Spleen (tissue), 11 donors: ENCODE results near the gene STAP2. TPM values are rescaled to one million over a fixed set of nuclear protein-coding genes. Genes with fewer than 3 reads are reported as not detected.

Experiments used
- DNase-seq: peaks from one replicate; pipeline ENCODE4 v3.0.0-alpha.2; 2020
- H3K27ac ChIP-seq, 8 donors: fragments of 200-600 bp; sonication (generic) in 7 of 8; 1 replicate in 4 of 8; 2 replicates in 4 of 8; pipeline versions ENCODE4 v1.5.0 to v1.8.0; 2016 to 2021; ENCODE audit warnings: inconsistent platforms in 4 of 8, mild to moderate bottlenecking in 4 of 8, moderate library complexity in 1 of 8
- H3K27me3 ChIP-seq, 7 donors: fragments of 200-600 bp; sonication (generic) in 6 of 7; replicated peaks in 1 of 7; 1 replicate in 4 of 7; 2 replicates in 3 of 7; pipeline versions ENCODE4 v1.5.0 to v1.8.0; 2016 to 2021; ENCODE audit warnings: inconsistent platforms in 3 of 7, mild to moderate bottlenecking in 1 of 7
- H3K36me3 ChIP-seq, 6 donors: fragments of 200-600 bp; sonication (generic) in 5 of 6; 1 replicate in 4 of 6; 2 replicates in 2 of 6; pipeline versions ENCODE4 v1.5.0 to v1.8.0; 2016 to 2021; ENCODE audit warnings: inconsistent platforms in 2 of 6
- H3K4me1 ChIP-seq, 6 donors: fragments of 200-600 bp; sonication (generic) in 5 of 6; 1 replicate in 3 of 6; 2 replicates in 3 of 6; pipeline versions ENCODE4 v1.5.0 to v1.8.0; 2016 to 2021; ENCODE audit warnings: inconsistent platforms in 3 of 6
- H3K4me3 ChIP-seq, 8 donors: fragments of 200-600 bp; sonication (generic) in 7 of 8; 1 replicate in 4 of 8; 2 replicates in 4 of 8; pipeline versions ENCODE4 v1.5.0 to v1.8.0; 2016 to 2021; ENCODE audit warnings: inconsistent platforms in 4 of 8, mild to moderate bottlenecking in 4 of 8, moderate library complexity in 2 of 8
- H3K9me3 ChIP-seq, 8 donors: fragments of 200-600 bp; sonication (generic) in 7 of 8; 1 replicate in 4 of 8; 2 replicates in 4 of 8; pipeline versions ENCODE4 v1.5.0 to v1.8.0; 2016 to 2021; ENCODE audit warnings: inconsistent platforms in 4 of 8
- CTCF ChIP-seq, 11 experiments: fragments of 200-600 bp in 7 of 11; fragments of 450-650 bp in 4 of 11; sonication (generic) in 4 of 11; IDR thresholded peaks in 8 of 11; conservative IDR thresholded peaks in 3 of 11; 1 replicate in 7 of 11; 2 replicates in 4 of 11; pipeline versions ENCODE4 v1.4.0 to v1.8.0; 2016 to 2021; ENCODE audit warnings: antibody characterized with exemption in 11 of 11, inconsistent platforms in 4 of 11, mild to moderate bottlenecking in 1 of 11
- POLR2A ChIP-seq, 3 donors: fragments of 450-650 bp; IDR thresholded peaks; one replicate each; pipeline ENCODE4 v1.5.1; 2017; ENCODE audit warnings: antibody characterized with exemption in 3 of 3, mild to moderate bottlenecking in 1 of 3
- POLR2AphosphoS5 ChIP-seq, 3 donors: sonication (generic); formaldehyde crosslinking; IDR thresholded peaks; one replicate each; pipeline ENCODE4 v1.5.1; 2017; ENCODE audit warnings: antibody characterized with exemption in 3 of 3
- WGBS, 5 donors: extraction: QIAGEN DNeasy Blood & Tissue Kit in 3 of 5; methylation state at CpG; one replicate each; pipeline versions ENCODE4 v1.1.5 to v1.1.7; 2013 to 2018; 5-methylcytosine and 5-hydroxymethylcytosine counted together
- intact Hi-C: fragments of 100-400 bp; cut with DNase I; formaldehyde crosslinking; loops from one replicate; pipeline ENCODE4 v1.15.0; 2023; ENCODE audit warnings: low total_unique reads
- polyA plus RNA-seq, 3 donors: library from polyadenylated mRNA; stranded (reverse); fragments of 200-250 nt; gene quantifications; one replicate each; pipeline ENCODE4 v1.2.1, GENCODE V29; 2013
- total RNA-seq, 7 donors: library from RNA; depleted of rRNA in 3 of 7; stranded (reverse); fragments of >200 nt in 3 of 7; fragmentation: NEBNext Ultra II Directional in 4 of 7; extraction: Animal tissue kit (Norgen Biotek cat#: 25700) in 4 of 7; gene quantifications; one replicate each; pipeline versions ENCODE4 v1.1.0 to v1.2.1, GENCODE V29; 2016 to 2021
- donor health status: healthy with polysubstance abuse.
- donor health status: DM: no; HTN: no; CAD: no; lungs with moderate emphysema.
- donor health status: DM: no; HTN: no; CAD: no.
- donor health status: Bipolar disorder and iron deficiency.
- donor health status: healthy.
- donor health status: DM: no; HTN: no; CAD: no.
- donor health status: DM: yes; HTN: yes; CAD: no.

STAP2 gene
- total and polyA plus RNA-seq, 10 donors, result 0.79 to 5.1 (median 2.1) TPM; not detected in 1

- Histone ChIP-seq H3K27me3 (no peaks in the 10 kb centered on the region), H3K9me3 (no peaks in the 10 kb centered on the region), H3K27ac (peak overlapping the region; percentile 72 to 92 (median 86)), H3K36me3 (peaks cover 0 to 47% (median 6%) of the 10 kb centered on the region in 6 donors), H3K4me3 (peak overlapping the region in 7 of 8 donors; percentile 7 to 54 (median 13)), H3K4me1 (peaks cover 50 to 98% (median 77%) of the 10 kb centered on the region in 6 donors)
- WGBS, 5 donors, result 1 to 6% (median 5%) methylated on average over 16 to 17 of the region's 17 CpGs
- TF ChIP-seq POLR2AphosphoS5 (IDR thresholded peaks at IDR 0.05), result peak; percentile 85 to 86 (median 85)
- no peak for TF ChIP-seq POLR2A (IDR thresholded peaks at IDR 0.05)
- TF ChIP-seq CTCF (IDR thresholded peaks at IDR 0.05 in 8 of 11, conservative IDR thresholded peaks at IDR 0.05 in 3 of 11), result peak in 1 of 11 experiments; percentile 13
- intact Hi-C loops, result no loop called here
- DNase-seq, result peak; percentile 96
These were observed 41.7 kb upstream of the STAP2 start for GRCh38 chr19:4380254-4380727.

GRCh38 chr19:4379383-4380253 is 41.0 kb upstream of the STAP2 start:
- Histone ChIP-seq H3K4me1 (peaks cover 55 to 98% (median 79%) of the 10 kb centered on the region in 6 donors), H3K36me3 (peaks cover 0 to 40% (median 6%) of the 10 kb centered on the region in 6 donors), H3K27ac (peak overlapping the region; percentile 72 to 92 (median 86)), H3K9me3 (no peaks in the 10 kb centered on the region), H3K27me3 (no peaks in the 10 kb centered on the region), H3K4me3 (peak overlapping the region in 7 of 8 donors; percentile 7 to 54 (median 13))
- intact Hi-C loops, result no loop called here
- TF ChIP-seq POLR2A (IDR thresholded peaks at IDR 0.05) (no peak), CTCF (IDR thresholded peaks at IDR 0.05 in 8 of 11, conservative IDR thresholded peaks at IDR 0.05 in 3 of 11) (peak in 1 of 11 experiments; percentile 4), POLR2AphosphoS5 (IDR thresholded peaks at IDR 0.05) (peak; percentile 83 to 87 (median 83))
- peak; percentile 87 for DNase-seq
- WGBS, 5 donors, result 32 to 47% (median 38%) methylated on average over 18 to 20 of the region's 20 CpGs

- H3K27me3 ChIP-seq, result no peaks in the 10 kb centered on the region
- peak overlapping the region in 1 of 8 donors; percentile 54 for H3K4me3 ChIP-seq
- H3K4me1 ChIP-seq, result peaks cover 62 to 98% (median 82%) of the 10 kb centered on the region in 6 donors
- TF ChIP-seq CTCF (IDR thresholded peaks at IDR 0.05 in 8 of 11, conservative IDR thresholded peaks at IDR 0.05 in 3 of 11) (no peak), POLR2A (IDR thresholded peaks at IDR 0.05) (no peak), POLR2AphosphoS5 (IDR thresholded peaks at IDR 0.05) (no peak)
- intact Hi-C loops, result no loop called here
- H3K27ac ChIP-seq, result peak overlapping the region in 7 of 8 donors; percentile 74 to 92 (median 86)
- H3K9me3 ChIP-seq, result no peaks in the 10 kb centered on the region
- 73 to 85% (median 82%) methylated on average over 11 of the region's 11 CpGs for WGBS, 5 donors
- no peak for DNase-seq
- peaks cover 0 to 33% (median 2%) of the 10 kb centered on the region in 6 donors for H3K36me3 ChIP-seq
These were observed 40.3 kb upstream of the STAP2 start for GRCh38 chr19:4378886-4379285.
